Upper lobe of right lung (tissue), 1 donor: ENCODE measurements around the gene GNA15. TPM values are rescaled to one million over a fixed set of nuclear protein-coding genes. Genes with fewer than 3 reads are reported as not detected.
"Not testable (repeated sequence)": the region's sequence is repeated elsewhere in the genome, so short reads cannot be mapped to it uniquely, and the experiment has no call there.

Experiments used
- ATAC-seq: fragments of 200-7000 bp; cut with Tn5 transposase; one replicate; pipeline ENCODE4 v1.9.1; 2020; ENCODE audit warnings: mild to moderate bottlenecking, moderate library complexity
- DNase-seq: peaks from one replicate; pipeline ENCODE4 v3.0.0-alpha.2; 2020
- H3K27ac ChIP-seq: fragments of 200-600 bp; one replicate; pipeline ENCODE4 v1.8.0; 2022
- H3K27me3 ChIP-seq: fragments of 200-600 bp; one replicate; pipeline ENCODE4 v1.8.0; 2022; ENCODE audit warnings: mild to moderate bottlenecking
- H3K36me3 ChIP-seq: fragments of 200-600 bp; one replicate; pipeline ENCODE4 v1.8.0; 2022
- H3K4me1 ChIP-seq: fragments of 200-600 bp; one replicate; pipeline ENCODE4 v1.8.0; 2022
- H3K4me3 ChIP-seq: fragments of 200-600 bp; one replicate; pipeline ENCODE4 v1.8.0; 2022; ENCODE audit warnings: mild to moderate bottlenecking
- H3K9me3 ChIP-seq: fragments of 200-600 bp; one replicate; pipeline ENCODE4 v1.8.0; 2022
- CTCF ChIP-seq: fragments of 200-600 bp; IDR thresholded peaks from one replicate; pipeline ENCODE4 v1.8.0; 2022; ENCODE audit warnings: antibody characterized with exemption
- intact Hi-C: fragments of 100-400 bp; cut with DNase I; formaldehyde crosslinking; loops from one replicate; pipeline ENCODE4 v1.11.0; 2022
- long read RNA-seq: library from polyadenylated mRNA; unstranded; transcript quantifications from one replicate; pipeline ENCODE4 v2.0.0, GENCODE V29; 2021
- total RNA-seq: library from RNA; stranded (reverse); fragmentation: NEBNext Ultra II Directional; extraction: Animal tissue kit (Norgen Biotek cat#: 25700); gene quantifications from one replicate; pipeline ENCODE4 v1.2.1, GENCODE V29; 2021
- donor health status: DM: no; HTN: yes; CAD: no; lungs with severe emphysema.

The GNA15 gene
- total RNA-seq: 18.6 TPM
- long read RNA-seq, transcript GNA15-201 (7 exons, 2,133 nt): major isoform, 26 of 29 reads
- long read RNA-seq, partial matches to known transcripts: 3 of 29 reads
- long read RNA-seq, other reads (novel, unspliced or antisense): 0 of 29 reads

- no peak for TF ChIP-seq CTCF
- no peaks in the 10 kb centered on the region for H3K36me3 ChIP-seq
- H3K27ac ChIP-seq: peak within 1 kb of the TSS; percentile 81
- H3K4me1 ChIP-seq: peaks cover 13% of the 10 kb centered on the region
- DNase-seq (peak; percentile 86), ATAC-seq (peak; percentile 89)
- H3K9me3 ChIP-seq: no peaks in the 10 kb centered on the region
- no peaks in the 10 kb centered on the region for H3K27me3 ChIP-seq
- peak within 1 kb of the TSS; percentile 58 for H3K4me3 ChIP-seq
- intact Hi-C loops: no loop called here
These were observed at the start of gene GNA15 for GRCh38 chr19:3135961-3136683. TSS of gene GNA15 (plus strand) at chr19:3136033. CDS start at chr19:3136451, 418 bp downstream.

DNA sequence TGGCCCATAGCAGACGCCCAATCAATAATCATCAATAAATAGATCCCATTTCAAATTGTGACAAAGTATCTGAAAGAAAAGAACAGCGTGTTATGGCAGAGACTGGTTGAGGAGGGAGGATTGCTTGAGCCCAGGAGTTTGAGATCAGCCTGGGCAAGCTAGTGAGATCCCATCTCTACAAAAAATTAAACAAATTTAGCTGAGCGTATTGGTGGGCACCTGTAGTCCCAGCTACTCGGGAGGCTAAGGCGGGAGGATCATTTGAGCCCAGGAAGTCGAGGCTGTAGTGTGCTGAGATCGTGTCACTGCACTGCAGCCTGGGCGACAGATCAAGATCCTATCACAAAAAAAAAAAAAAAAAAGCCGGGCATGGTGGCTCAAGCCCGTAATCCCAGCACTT is 48.1 kb upstream of the GNA15 start:
- Histone ChIP-seq H3K27ac (no peak overlapping the region), H3K4me1 (no peaks in the 10 kb centered on the region), H3K4me3 (no peak overlapping the region), H3K27me3 (no peaks in the 10 kb centered on the region), H3K9me3 (no peaks in the 10 kb centered on the region), H3K36me3 (no peaks in the 10 kb centered on the region)
- intact Hi-C loops: no loop called here
- TF ChIP-seq CTCF: no peak
- DNase-seq (no peak), ATAC-seq (no peak)

GRCh38 chr19:3089299-3089855 is 46.5 kb upstream of the GNA15 start:
- H3K27ac ChIP-seq, ATAC-seq, DNase-seq, H3K4me3 ChIP-seq, H3K9me3 ChIP-seq, H3K36me3 ChIP-seq, H3K27me3 ChIP-seq, intact Hi-C loops, H3K4me1 ChIP-seq: not testable (repeated sequence)

- Histone ChIP-seq H3K9me3 (no peaks in the 10 kb centered on the region), H3K27ac (peak overlapping the region; percentile 84), H3K4me3 (peak overlapping the region; percentile 69), H3K27me3 (no peaks in the 10 kb centered on the region), H3K4me1 (peaks cover 43% of the 10 kb centered on the region), H3K36me3 (no peaks in the 10 kb centered on the region)
- peak; percentile 68 for DNase-seq
- no peak for ATAC-seq
- TF ChIP-seq CTCF: no peak
- intact Hi-C loops: no loop called here
These were observed 41.0 kb upstream of the GNA15 start for GRCh38 chr19:3094601-3095440.

- DNase-seq: peak; percentile 70
- H3K27ac ChIP-seq: peak overlapping the region; percentile 84
- H3K9me3 ChIP-seq: no peaks in the 10 kb centered on the region
- no peak for TF ChIP-seq CTCF
- intact Hi-C loops: no loop called here
- H3K4me1 ChIP-seq: peaks cover 49% of the 10 kb centered on the region
- H3K4me3 ChIP-seq: peak overlapping the region; percentile 69
- no peaks in the 10 kb centered on the region for H3K36me3 ChIP-seq
- no peak for ATAC-seq
- H3K27me3 ChIP-seq: no peaks in the 10 kb centered on the region
These were observed 40.2 kb upstream of the GNA15 start for GRCh38 chr19:3095441-3096191.
